GM12875 (cell line): ENCODE measurements around the gene KRTAP4-7.
"Not testable (repeated sequence)": the region's sequence is repeated elsewhere in the genome, so short reads cannot be mapped to it uniquely, and the experiment has no call there.

Experiments
- H3K4me3 ChIP-seq: one replicate; pipeline ENCODE4 v1.5.1; 2011; ENCODE audit warnings: low read depth, low read length, control low read depth
- TF ChIP-seq, protein P1 (sequence below): IDR thresholded peaks from 2 replicates; pipeline ENCODE4 v1.5.1; 2011; ENCODE audit warnings: low read depth, mild to moderate bottlenecking, control low read depth, inconsistent platforms, low read length, moderate library complexity, borderline replicate concordance; ENCODE audit not compliant: insufficient read depth

The KRTAP4-7 gene

DNA sequence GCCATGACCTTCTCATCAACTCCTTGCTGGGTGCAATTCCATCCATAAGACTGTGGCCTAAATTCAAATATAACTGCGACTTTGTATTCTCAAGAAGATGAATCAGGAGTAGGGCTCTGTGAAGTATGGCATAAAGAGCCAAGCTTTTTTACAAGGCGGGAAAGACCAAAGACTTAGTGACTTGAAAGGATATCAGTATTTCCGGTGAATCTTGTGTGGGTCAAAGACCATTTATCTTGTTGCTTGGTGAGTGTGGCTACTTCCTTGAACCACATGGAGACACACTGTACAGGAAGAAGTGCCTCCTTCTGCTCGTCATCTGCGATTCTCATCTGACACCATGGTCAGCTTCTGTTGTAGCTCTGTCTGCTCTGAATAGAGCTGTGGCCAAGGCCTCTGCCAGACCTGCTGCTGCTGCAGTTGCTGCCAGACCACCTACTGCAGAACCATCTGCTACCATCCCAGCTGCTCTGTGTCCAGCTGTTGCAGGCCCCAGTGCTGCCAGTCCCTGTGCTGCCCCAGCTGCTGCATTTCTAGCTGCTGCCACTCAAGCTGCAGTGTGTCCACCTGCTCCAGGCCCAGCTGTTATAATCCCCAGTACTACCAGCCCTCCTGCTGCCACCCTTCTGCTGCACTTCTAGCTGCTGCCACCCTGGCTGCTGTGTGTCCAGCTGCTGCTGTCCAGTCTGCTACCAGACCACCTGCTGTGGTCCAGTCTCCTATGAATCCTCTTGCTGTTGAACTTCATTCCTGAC is 12.2 kb upstream of the KRTAP4-7 start:
- TF ChIP-seq, protein P1, sequence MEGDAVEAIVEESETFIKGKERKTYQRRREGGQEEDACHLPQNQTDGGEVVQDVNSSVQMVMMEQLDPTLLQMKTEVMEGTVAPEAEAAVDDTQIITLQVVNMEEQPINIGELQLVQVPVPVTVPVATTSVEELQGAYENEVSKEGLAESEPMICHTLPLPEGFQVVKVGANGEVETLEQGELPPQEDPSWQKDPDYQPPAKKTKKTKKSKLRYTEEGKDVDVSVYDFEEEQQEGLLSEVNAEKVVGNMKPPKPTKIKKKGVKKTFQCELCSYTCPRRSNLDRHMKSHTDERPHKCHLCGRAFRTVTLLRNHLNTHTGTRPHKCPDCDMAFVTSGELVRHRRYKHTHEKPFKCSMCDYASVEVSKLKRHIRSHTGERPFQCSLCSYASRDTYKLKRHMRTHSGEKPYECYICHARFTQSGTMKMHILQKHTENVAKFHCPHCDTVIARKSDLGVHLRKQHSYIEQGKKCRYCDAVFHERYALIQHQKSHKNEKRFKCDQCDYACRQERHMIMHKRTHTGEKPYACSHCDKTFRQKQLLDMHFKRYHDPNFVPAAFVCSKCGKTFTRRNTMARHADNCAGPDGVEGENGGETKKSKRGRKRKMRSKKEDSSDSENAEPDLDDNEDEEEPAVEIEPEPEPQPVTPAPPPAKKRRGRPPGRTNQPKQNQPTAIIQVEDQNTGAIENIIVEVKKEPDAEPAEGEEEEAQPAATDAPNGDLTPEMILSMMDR = no peak
- H3K4me3 ChIP-seq = no peak overlapping the region

- TF ChIP-seq, protein P1 = no peak
- H3K4me3 ChIP-seq = no peak overlapping the region
Measured at GRCh38 chr17:41073676-41074075, 10.3 kb upstream of the KRTAP4-7 start.

GRCh38 chr17:41076788-41077187 is 7.2 kb upstream of the KRTAP4-7 start:
- no peak overlapping the region for H3K4me3 ChIP-seq
- TF ChIP-seq, protein P1 = no peak

DNA sequence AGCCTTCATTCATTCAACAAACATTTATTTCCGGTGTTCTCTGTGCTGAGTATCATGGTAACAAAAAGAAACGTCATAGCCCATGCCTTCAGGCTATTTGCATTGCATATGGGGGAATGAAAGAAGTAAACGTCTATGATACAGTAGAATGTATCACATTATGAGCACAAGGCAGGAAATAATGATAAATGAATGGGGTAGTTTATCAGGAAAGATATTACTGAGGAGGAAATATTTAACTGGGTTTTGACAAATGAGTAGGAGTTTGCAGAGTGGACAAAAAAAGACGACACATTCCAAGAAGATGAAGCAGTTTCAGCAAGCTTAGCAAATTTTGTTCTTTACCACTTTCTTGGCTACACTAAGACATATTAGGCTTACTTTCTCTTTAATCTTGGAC is 1.3 kb upstream of the KRTAP4-7 start:
- TF ChIP-seq, protein P1 = no peak
- no peak overlapping the region for H3K4me3 ChIP-seq

DNA sequence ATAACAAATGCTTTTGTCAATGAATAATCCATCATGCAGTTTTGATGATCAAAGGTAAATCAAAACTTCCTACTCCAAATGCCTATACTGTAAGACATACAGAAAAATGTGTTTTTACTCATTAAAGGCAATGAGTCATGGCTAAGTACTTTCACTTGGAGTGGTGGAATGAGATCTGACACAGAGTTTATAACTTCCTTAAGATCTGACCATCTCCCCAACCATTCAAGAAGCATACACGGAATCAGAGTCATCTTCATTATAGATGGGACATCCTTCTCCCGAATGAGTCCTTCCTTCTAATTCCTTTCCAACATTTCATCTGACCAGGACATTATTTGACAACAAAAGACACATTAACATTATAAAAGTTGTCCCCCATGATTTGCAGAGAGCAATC is 523 bp upstream of the KRTAP4-7 start:
- H3K4me3 ChIP-seq = not testable (repeated sequence)

DNA sequence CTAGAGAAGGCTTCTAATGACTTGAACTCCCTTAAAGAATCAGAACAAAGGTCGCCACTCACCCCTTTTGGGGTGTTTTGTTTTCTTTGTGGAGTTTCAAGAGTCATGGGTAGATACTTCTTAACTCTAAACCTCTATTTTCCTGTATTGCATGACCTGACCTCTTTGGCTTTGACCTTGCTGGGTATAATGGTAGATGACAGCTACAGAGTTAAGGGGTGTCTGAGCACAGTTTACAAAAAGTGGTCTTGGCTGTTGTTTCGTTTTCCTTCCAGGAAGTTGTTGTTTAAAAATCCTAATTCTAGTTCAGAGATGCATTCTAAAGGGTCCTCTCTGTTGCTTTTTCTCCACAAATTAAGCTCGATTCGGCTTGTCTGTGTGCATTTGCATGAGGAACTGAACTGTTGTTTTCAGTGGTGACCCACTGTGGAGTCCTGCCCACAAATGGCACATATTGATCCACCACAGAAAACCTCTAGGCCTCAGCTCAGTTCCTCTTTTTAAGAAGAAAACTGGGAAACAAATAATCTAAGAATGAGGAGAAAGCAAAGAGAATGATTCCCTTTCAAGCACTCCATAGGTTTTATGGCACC is 4.9 kb downstream of the KRTAP4-7 start:
- not testable (repeated sequence) for H3K4me3 ChIP-seq

- TF ChIP-seq, protein P1 = no peak
- H3K4me3 ChIP-seq = no peak overlapping the region
Measured at GRCh38 chr17:41096055-41096454, 12.1 kb downstream of the KRTAP4-7 start.

DNA sequence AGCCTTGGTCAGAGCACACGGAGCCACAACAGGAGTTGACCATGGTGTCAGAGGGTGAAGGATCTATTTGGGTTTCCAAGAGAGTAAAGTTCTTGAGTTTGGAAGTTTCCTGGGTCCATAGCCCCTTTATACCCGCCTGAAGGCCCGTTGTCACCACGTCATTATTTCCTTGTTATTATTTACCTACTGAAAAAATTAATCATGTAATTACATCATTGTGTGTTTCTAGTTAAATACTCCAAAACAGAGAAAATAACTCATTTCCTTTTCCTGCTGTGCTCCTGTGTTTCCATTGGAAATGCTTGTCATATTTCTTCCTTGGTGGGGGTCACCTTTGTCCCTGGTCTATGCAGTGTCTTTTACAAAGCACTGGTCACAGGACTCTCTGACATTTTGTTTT is 14.1 kb downstream of the KRTAP4-7 start, which contains the start of gene KRTAP4-8:
Gene KRTAP4-8 (minus strand): TSS at position 101 of the 400 bp plus-strand sequence. CDS start 58 bp downstream, at position 43.
- H3K4me3 ChIP-seq = no peak within 1 kb of the TSS
- TF ChIP-seq, protein P1 = no peak
